ENCODE results near the gene CNTN5. TPM values are rescaled to one million over a fixed set of nuclear protein-coding genes. Genes with fewer than 3 reads are reported as not detected.
"Not testable (repeated sequence)": the region's sequence is repeated elsewhere in the genome, so short reads cannot be mapped to it uniquely, and the experiment has no call there.

CNTN5 gene
- total RNA-seq, 1 donor from 2014 or later = 13.2 TPM

DNA sequence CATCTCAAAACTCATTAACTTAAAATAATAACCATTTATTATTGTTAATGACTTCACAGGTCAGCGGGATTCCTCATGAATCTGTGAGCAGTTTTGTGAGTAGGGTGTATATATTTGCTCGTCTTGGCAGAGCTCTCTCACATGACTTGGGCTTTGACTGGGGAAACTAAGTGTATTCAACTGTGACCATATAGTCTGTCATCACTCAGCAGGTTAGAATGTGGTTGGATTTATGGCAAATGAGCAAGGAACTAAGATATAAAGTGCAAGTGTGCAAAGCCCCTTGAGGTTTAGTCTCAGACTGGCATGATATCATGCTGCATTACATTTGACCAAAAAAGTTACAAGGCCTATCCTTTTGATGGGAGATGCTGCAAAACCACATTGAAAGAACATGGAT is 254.8 kb downstream of the CNTN5 start:
- DNase-seq (ENCODE audit: low spot score) = no peak

GRCh38 chr11:99277281-99277680 is 256.5 kb downstream of the CNTN5 start:
- no peak for DNase-seq (ENCODE audit: low spot score)

DNA sequence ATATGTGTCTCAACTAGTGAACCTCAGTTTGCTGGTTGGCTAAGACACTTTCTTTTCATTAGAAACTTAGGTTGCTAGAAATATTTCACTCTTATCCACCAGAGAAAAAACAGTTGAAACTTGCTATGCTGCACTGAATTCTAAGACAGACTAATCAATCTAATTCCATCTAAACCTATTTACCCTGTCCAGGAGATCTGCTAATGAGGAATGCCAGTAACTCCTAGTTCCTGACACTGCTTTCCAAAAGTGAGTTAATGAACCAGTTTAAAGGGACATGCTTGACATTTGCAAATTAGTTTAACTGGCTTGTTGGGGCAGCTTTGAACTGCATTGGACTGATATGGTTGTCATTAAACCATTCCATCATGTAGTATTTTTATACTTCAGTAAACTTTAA is 258.5 kb downstream of the CNTN5 start:
- DNase-seq (ENCODE audit: low spot score) = no peak

- DNase-seq (ENCODE audit: low spot score) = no peak
These were observed 260.6 kb downstream of the CNTN5 start for GRCh38 chr11:99281331-99281730.

GRCh38 chr11:99297925-99298324 is 277.2 kb downstream of the CNTN5 start:
- not testable (repeated sequence) for DNase-seq (ENCODE audit: low spot score)

- no peak for DNase-seq (ENCODE audit: low spot score)
These were observed 286.9 kb downstream of the CNTN5 start for GRCh38 chr11:99307510-99308088.

DNA sequence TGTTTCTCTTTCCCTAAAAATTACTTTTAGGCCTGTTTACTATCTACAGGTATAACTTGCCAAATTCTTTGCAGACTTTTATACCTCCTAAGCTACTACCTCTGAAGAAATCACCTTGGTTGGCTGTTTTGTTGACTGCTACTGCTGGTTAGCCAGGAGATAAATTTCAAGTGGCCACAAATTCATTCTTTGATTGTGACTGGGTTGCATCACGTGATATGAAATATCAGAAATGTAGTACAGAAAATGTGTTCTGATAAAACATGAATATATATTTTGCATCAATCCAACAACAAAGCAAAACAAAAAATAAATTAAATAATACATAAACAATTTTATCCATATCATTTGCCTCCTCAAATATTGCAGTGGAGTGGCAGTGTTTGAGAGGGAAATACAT is 291.1 kb downstream of the CNTN5 start:
- no peak for DNase-seq (ENCODE audit: low spot score)

- peak; percentile 27 for DNase-seq (ENCODE audit: low spot score)
These were observed 296.2 kb downstream of the CNTN5 start for GRCh38 chr11:99316776-99317520.

GRCh38 chr11:99320769-99321290 is 300.1 kb downstream of the CNTN5 start:
- no peak for DNase-seq (ENCODE audit: low spot score)

- DNase-seq (ENCODE audit: low spot score) = peak; percentile 41
These were observed 305.1 kb downstream of the CNTN5 start for GRCh38 chr11:99325847-99326246.

DNA sequence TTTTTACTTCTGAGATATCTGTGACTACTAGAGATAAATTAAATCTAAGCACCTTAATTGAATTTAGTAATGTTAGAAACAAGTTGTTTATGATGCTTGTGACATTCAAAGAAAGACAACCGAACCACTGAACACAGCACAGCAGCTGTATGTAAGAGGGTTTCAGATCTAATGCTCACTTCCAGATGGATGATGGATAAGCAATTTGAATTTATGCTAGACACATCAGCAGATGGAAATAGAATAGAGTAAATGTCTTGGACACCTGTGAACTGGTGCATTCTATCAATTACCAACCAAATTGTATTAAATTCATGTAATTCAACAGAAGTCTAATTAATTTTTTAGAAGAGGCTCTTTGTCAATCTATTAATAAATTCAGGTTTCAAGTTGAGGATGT is 306.3 kb downstream of the CNTN5 start:
- DNase-seq (ENCODE audit: low spot score) = no peak

GRCh38 chr11:99327527-99327926 is 306.8 kb downstream of the CNTN5 start:
- no peak for DNase-seq (ENCODE audit: low spot score)

- no peak for DNase-seq (ENCODE audit: low spot score)
These were observed 312.9 kb downstream of the CNTN5 start for GRCh38 chr11:99333621-99334020.

DNA sequence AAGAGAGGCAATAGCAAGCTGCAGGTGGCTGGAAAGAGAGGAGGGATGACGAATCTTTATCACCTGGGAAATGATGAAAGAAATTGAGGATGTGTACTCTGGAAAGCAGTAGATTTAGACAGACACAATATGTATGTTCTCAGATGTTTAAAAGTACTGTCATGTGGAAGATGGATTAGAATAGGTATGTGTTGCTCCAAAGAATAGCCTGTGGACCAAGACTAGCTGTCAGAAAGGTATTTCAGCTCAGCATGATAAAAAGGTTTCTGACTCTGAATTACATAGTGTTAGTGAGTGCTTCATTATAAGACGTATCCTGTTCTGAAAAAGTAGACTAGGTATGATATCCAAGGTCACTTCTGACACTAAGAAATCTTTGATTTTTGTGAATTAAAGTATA is 322.4 kb downstream of the CNTN5 start:
- DNase-seq (ENCODE audit: low spot score) = no peak

GRCh38 chr11:99349151-99349673 is 328.5 kb downstream of the CNTN5 start:
- no peak for DNase-seq (ENCODE audit: low spot score)

DNA sequence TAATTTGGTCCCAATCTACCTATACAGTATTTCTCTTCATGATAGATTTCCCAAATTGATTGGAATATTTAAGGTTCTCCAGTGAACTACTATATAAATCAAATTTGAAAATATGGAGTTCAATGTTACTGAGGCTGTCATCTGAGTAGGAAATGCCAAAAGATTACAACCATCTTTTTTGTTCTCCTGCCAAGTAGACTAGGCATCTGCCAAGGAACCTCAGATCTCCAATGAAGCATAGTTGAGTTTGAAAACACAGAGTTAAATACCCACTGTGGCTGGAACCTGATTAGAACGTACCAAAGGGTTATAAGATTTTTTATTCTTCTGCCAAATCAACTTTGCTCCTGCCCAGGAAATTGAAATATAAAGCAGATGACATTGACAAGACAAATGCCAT is 330.9 kb downstream of the CNTN5 start:
- DNase-seq (ENCODE audit: low spot score) = peak; percentile 53

DNA sequence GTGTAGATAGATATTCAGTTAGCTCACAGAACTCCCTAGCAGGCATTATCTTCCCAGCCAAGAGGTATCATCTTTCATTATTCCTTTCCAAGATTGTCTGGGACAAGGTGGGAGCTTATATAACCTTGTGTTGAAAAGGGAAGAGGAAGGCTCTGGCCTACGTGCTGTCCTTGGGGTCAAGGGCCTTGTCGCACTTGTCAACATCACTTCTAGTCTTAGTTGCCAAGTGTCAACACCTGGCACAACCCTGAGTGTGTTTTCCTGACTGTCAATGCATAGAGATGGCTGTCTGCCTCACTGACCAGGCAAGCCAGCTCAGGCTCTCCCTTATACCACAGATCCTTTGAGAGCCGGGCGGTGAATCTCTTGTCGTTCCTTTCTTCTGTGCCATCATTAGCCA is 331.9 kb downstream of the CNTN5 start:
- no peak for DNase-seq (ENCODE audit: low spot score)

DNA sequence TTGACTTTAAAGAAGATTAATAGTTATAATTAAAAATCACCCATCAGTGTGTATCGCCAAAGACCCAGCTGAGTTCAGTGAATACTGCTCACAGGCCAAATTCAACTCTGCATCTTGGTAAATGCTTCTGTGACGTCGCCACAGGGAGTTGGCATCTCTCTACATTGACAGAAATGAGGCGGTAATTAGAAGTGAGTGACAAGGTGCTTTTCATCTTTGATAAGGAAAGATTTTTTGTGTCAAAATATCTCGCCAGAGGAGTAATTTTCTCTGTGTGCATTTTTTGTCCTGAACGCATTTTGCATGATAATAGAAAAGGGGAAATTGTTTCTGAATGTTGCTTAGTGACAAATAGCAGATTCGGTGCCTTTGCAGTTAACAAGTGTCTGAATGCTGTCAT is 345.8 kb downstream of the CNTN5 start:
- no peak for DNase-seq (ENCODE audit: low spot score)

DNA sequence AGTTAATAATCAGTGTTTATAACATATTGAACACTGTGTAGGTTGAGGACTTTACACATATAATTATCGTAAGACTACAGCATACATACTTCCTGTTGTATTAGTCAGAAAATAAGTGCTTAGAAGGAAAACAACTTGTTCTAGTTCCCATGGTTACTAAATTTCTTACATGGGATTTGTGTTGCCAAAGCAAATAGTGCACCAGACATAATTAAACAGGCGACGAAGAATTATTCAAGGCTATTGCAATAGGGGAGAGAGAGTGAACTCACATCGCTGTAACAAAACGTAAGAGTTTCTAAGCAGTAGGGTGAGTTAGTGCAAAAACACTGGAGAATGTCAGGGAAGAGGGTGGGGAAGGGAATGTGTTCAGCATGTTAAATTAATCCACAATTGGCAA is 347.8 kb downstream of the CNTN5 start:
- peak; percentile 35 for DNase-seq (ENCODE audit: low spot score)

GRCh38 chr11:99370549-99371216 is 349.9 kb downstream of the CNTN5 start:
- peak; percentile 87 for DNase-seq (ENCODE audit: low spot score)

DNA sequence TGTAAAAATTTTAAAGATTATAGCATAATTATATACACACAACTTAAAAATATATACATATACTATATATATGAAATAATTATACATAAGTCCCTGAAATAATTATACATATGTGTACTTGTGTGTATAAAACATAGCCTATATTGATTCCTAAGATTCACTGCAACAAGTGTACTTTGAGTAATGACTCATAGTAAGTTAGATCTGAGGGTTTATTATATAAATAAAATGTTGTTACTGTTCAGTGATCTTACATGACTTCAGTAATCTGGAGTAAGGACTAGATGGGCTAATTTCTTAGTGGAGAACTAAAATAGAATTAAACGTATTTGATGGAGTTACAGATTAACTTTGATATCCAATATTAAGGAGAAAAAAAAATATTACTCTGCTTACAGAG is 350.5 kb downstream of the CNTN5 start:
- no peak for DNase-seq (ENCODE audit: low spot score)

DNA sequence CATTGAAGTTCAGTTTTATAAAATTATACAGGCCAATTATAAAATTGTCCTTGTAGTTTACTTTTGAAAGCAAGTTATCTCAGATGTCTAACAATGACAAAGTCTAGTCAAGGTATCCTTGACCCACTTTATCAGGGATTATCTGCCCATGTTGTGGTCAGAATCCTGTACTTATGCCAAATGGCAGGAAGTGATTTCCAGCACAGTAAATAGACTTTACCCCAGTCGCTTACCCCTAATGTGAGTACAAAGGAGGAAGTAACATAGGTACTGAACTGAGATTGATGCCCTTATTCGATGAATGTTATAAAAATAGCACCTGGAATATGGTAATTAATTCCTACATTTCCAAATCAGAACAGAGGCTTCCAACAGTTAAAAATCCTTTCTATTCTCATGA is 355.7 kb downstream of the CNTN5 start:
- DNase-seq (ENCODE audit: low spot score) = no peak

Measured in umbilical cord (tissue), 2 donors.